AG04450 (cell line): ENCODE data around the gene SLC39A3. TPM values are rescaled to one million over a fixed set of nuclear protein-coding genes. Genes with fewer than 3 reads are reported as not detected.

Experiments used
- CTCF ChIA-PET: fragments of 300-600, 350-600 bp; formaldehyde crosslinking; extraction: SDS; loops from one replicate; lab custom pipeline; 2022; ENCODE audit warnings: antibody characterized with exemption, inconsistent platforms; lab: Charles Lee
- POLR2A ChIA-PET: fragments of 350-600 bp; formaldehyde crosslinking; extraction: SDS; loops from one replicate; lab custom pipeline; 2021; ENCODE audit warnings: antibody characterized with exemption, inconsistent platforms; lab: Yijun Ruan, JAX
- DNase-seq: peaks from one replicate; pipeline ENCODE4 v3.0.0-alpha.2; 2011; ENCODE audit warnings: low read depth, low spot score
- H3K27ac ChIP-seq: one replicate; pipeline ENCODE4 v1.5.1; 2012; ENCODE audit warnings: low read depth, low read length, control low read depth
- H3K27me3 ChIP-seq: one replicate; pipeline ENCODE4 v1.6.0; 2012; ENCODE audit warnings: low read length; ENCODE audit not compliant: control insufficient read depth, insufficient read depth
- H3K4me3 ChIP-seq: 2 replicates; pipeline ENCODE4 v1.5.1; 2011; ENCODE audit warnings: mild to moderate bottlenecking, low read depth, low read length, control low read depth
- H3K9me3 ChIP-seq: 2 replicates; pipeline ENCODE4 v1.5.1; 2012; ENCODE audit warnings: low read length; ENCODE audit not compliant: control insufficient read depth, insufficient read depth
- CTCF ChIP-seq: IDR thresholded peaks from 2 replicates; pipeline ENCODE4 v1.5.1; 2011; ENCODE audit warnings: low read depth, low read length, control low read depth, inconsistent platforms
- polyA plus RNA-seq: library from polyadenylated mRNA; depleted of rRNA; stranded (reverse); fragments of >200 nt; gene quantifications from 2 replicates; pipeline ENCODE4 v1.2.3, GENCODE V29; 2011

Gene SLC39A3
- polyA plus RNA-seq, 1 experiment, result 27.9 TPM

GRCh38 chr19:2719920-2720776 lies 19.7 kb downstream of the SLC39A3 start:
- peak; percentile 22; the same call in 1 of the 2 replicates for TF ChIP-seq CTCF
- H3K4me3 ChIP-seq, result peak overlapping the region; percentile 61
- CTCF ChIA-PET, result interaction anchor here (0.6 kb wide), 1 partner anchor 16 kb away, joined by 4 read pairs; no protein-coding TSS in a partner anchor
- H3K27ac ChIP-seq, result peak overlapping the region; percentile 47
- POLR2A ChIA-PET, result no interaction called here
- H3K9me3 ChIP-seq, result peaks cover 20% of the 10 kb centered on the region
- H3K27me3 ChIP-seq, result no peaks in the 10 kb centered on the region
- no peak for DNase-seq

GRCh38 chr19:2719232-2719735 lies 20.5 kb downstream of the SLC39A3 start:
- H3K9me3 ChIP-seq, result peaks cover 27% of the 10 kb centered on the region
- H3K27me3 ChIP-seq, result no peaks in the 10 kb centered on the region
- no peak for TF ChIP-seq CTCF
- POLR2A ChIA-PET, result no interaction called here
- no peak overlapping the region for H3K27ac ChIP-seq
- H3K4me3 ChIP-seq, result no peak overlapping the region; the same call in 1 of the 2 replicates
- CTCF ChIA-PET, result interaction anchor here (0.6 kb wide), 1 partner anchor 15 kb away, joined by 4 read pairs; no protein-coding TSS in a partner anchor
- DNase-seq, result no peak

GRCh38 chr19:2717638-2718541 lies 21.9 kb downstream of the SLC39A3 start:
- Histone ChIP-seq H3K4me3 (no peak overlapping the region), H3K27ac (no peak overlapping the region), H3K9me3 (peaks cover 27% of the 10 kb centered on the region), H3K27me3 (no peaks in the 10 kb centered on the region)
- CTCF ChIA-PET, result no interaction called here
- POLR2A ChIA-PET, result no interaction called here
- no peak for DNase-seq
- TF ChIP-seq CTCF, result no peak

GRCh38 chr19:2716722-2717637 lies 22.8 kb downstream of the SLC39A3 start:
- ChIA-PET POLR2A (no interaction called here), CTCF (interaction anchor here (0.6 kb wide), 1 partner anchor 561 kb away, joined by 3 read pairs; no protein-coding TSS in a partner anchor)
- H3K4me3 ChIP-seq, result no peak overlapping the region
- no peak overlapping the region for H3K27ac ChIP-seq
- TF ChIP-seq CTCF, result no peak
- peaks cover 27% of the 10 kb centered on the region for H3K9me3 ChIP-seq
- no peaks in the 10 kb centered on the region for H3K27me3 ChIP-seq
- no peak for DNase-seq
